ENCODE results near the gene SH3BP2.
A peak's percentile ranks its signal among the peaks of the same experiment; 100 is the strongest.

SH3BP2 gene

GRCh38 chr4:2746891-2747695, 45.8 kb upstream of the SH3BP2 start:
- TF ChIP-seq CTCF (IDR thresholded peaks at IDR 0.05; ENCODE audit: extremely low read depth, insufficient read depth, missing control alignments): no peak
- DNase-seq (ENCODE audit: low spot score): no peak
- in situ Hi-C loops (cut with MboI; ENCODE audit: low pct_unique_long_range_greater_than_20kb, low sequenced_read_pairs, unreplicated experiment): no loop called here

DNA sequence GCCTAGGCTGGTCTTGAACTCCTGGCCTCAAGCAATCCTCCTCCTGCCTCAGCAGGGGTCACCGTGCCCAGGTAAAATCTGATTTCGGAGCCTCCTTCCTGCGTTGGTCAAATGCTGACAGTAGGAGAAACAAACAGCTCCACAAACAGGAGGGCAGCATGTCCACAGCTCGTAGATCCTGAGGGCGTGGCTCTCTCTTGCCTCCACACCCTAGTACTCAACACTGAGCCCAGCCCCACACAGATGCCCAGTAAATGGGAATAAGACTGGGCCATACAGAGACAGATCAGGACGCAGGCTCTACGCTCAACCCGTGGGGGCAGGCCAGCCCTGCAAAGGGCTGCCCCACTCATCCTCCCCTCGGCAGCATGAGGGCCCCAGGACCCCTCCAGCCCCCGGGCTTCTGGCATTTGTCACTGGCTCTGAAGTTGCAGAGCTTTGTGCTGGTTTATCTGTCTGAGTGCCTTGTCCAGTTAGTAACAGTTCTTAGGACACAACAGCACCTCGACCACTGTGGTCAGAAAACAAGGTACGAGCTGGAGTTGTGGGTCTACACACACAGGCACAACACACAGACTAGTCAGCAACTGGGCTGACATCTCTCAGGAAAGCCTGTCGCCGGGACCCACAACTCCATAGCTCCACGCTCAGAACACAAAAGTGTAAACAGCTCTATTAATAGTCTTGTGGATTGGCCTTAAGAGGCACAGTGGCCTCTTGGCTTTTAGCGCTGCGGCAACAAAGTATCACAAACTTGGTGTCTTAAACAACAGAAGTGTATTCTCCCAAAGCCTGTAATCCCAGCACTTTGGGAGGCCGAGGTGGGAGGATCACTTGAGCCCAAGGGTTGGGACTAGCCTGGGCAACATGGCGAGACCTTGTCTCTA, 41.9 kb upstream of the SH3BP2 start:
- in situ Hi-C loops (cut with MboI; ENCODE audit: low pct_unique_long_range_greater_than_20kb, low sequenced_read_pairs, unreplicated experiment): no loop called here
- no peak for TF ChIP-seq CTCF (IDR thresholded peaks at IDR 0.05; ENCODE audit: extremely low read depth, insufficient read depth, missing control alignments)
- DNase-seq (ENCODE audit: low spot score): no peak

DNA sequence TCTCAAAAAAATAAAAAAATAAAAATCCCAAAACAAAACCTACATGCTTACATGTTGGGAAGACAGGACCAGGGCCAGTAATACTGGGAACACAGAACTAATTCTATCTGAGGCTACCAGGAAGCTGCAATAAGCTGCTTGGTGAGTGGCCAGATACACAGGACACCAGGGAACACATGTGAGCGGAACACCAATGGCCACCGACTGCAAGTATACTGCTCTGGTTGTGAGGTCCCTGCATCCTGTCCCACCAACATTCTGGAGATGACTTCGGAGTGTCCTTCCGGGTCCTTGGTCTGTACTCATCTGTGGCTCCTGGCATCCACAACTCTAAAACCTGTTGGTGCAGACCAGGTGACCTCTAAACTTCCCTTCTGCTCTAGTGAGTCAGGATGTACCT, 39.4 kb upstream of the SH3BP2 start:
- TF ChIP-seq CTCF (IDR thresholded peaks at IDR 0.05; ENCODE audit: extremely low read depth, insufficient read depth, missing control alignments): no peak
- in situ Hi-C loops (cut with MboI; ENCODE audit: low pct_unique_long_range_greater_than_20kb, low sequenced_read_pairs, unreplicated experiment): no loop called here
- no peak for DNase-seq (ENCODE audit: low spot score)

DNA sequence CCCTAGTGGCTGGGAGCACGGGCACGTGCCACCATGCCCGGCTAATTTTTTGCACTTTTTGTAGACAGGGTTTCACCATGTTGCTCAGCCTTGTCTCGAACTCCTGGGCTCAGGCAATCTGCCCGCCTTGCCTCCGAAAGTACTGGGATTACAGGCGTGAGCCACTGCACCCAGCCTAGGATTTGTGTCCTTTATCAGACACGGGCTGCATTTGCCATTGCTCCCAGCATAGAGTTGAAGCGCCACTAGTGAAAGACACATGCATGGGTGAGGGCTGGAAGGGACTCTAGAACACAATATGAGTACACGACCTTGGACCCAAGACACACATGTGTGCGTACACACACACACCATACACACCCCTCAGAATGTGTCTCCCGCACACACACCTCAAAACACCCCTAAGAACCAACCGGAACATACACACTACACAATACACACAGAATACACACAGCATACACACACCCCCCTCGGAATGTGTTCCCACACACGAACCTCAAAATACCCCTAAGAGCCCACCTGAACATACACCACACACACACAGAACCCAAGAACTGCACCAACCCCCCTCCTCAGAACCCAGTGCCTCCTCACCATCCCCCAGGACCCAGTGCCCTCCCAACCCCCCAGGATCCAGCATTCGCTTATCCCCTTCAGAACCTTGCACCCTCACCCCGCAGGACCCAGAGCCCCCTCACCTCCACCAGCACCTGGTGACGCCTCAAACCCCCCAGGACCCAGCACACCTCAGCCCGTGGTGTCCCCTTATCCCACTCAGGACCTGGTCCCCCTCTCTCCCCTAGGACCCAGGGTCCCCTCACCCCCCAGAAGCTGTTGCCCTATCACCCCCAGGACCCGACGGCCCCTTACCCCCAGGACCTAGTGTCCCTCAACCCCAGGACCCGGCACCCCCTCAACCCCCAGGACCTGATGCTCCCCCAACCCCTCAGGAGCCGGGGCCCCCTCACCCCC, 37.8 kb upstream of the SH3BP2 start:
- TF ChIP-seq CTCF (IDR thresholded peaks at IDR 0.05; ENCODE audit: extremely low read depth, insufficient read depth, missing control alignments): no peak
- DNase-seq (ENCODE audit: low spot score): no peak
- in situ Hi-C loops (cut with MboI; ENCODE audit: low pct_unique_long_range_greater_than_20kb, low sequenced_read_pairs, unreplicated experiment): no loop called here

DNA sequence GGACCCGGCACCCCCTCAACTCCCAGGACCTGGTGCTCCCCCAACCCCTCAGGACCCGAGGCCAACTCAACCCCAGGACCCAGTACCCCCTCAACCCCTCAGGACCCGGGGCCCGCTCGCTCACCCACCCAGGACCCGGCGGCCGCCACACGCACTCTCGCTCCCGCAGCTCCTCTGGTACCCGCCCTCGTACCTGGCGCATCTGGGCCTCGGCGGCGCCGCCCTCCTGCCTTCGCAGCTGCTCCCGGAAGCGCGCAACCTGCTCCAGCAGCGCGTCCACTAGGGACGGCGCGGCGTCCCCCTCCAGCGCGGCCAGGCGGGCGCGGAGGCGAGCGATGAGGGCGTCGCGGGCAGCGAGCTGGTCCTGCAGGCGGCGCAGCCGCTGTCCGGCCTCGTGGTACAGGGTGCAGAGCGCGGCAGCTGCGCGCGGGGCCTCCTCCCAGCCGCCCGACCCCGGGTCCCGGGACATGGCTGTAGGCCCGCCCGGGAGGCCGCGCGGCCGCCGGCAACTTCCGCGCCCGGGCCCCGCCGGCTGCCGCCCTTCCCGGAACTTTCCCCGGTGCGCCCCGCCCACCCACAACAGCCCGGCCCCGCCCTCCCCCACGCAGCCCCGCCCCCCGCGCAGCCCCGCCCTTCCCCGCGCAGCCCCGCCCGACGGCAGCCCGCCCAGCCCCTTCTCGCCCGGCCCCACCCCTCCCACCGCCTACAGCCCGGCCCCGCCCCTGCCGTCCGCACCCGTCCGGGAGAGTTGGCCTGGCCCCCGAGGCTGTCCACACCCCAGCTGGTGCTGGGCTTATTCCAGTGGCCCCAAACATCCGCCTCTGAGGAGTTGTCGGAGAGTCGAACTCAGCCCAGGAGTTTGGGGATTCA, 36.8 kb upstream of the SH3BP2 start, which contains the start of gene TNIP2:
TNIP2 (minus strand) TSS at position 516 of the 870 bp plus-strand sequence; CDS start at position 469, 47 bp downstream.
- in situ Hi-C loops (cut with MboI; ENCODE audit: low pct_unique_long_range_greater_than_20kb, low sequenced_read_pairs, unreplicated experiment): no loop called here
- DNase-seq (ENCODE audit: low spot score): peak; percentile 99
- peak; percentile 17 for TF ChIP-seq CTCF (IDR thresholded peaks at IDR 0.05; ENCODE audit: extremely low read depth, insufficient read depth, missing control alignments)

Measured in GM13977 (cell line).